Skeletal muscle satellite cell (primary cell): Measurements from ENCODE around the gene PEX5.
"Not testable (repeated sequence)": the region's sequence is repeated elsewhere in the genome, so short reads cannot be mapped to it uniquely, and the experiment has no call there.

Source experiments
- H3K27me3 ChIP-seq: 2 replicates; pipeline ENCODE4 v1.7.0; 2013; ENCODE audit warnings: low read length; ENCODE audit not compliant: control insufficient read depth, insufficient read depth
- H3K36me3 ChIP-seq: 2 replicates; pipeline ENCODE4 v1.7.0; 2013; ENCODE audit warnings: mild to moderate bottlenecking, control low read depth, low read length; ENCODE audit not compliant: insufficient read depth
- H3K4me1 ChIP-seq: 2 replicates; pipeline ENCODE4 v1.7.0; 2013; ENCODE audit warnings: low read length; ENCODE audit not compliant: control insufficient read depth, insufficient read depth
- H3K4me2 ChIP-seq: 2 replicates; pipeline ENCODE4 v1.7.0; 2013; ENCODE audit warnings: mild to moderate bottlenecking, low read length
- H3K4me3 ChIP-seq: 2 replicates; pipeline ENCODE4 v1.7.0; 2013; ENCODE audit warnings: low read length
- H3K9ac ChIP-seq: 2 replicates; pipeline ENCODE4 v1.7.0; 2013; ENCODE audit warnings: mild to moderate bottlenecking, low read depth, low read length, moderate library complexity
- H3K9me3 ChIP-seq: replicated peaks from 2 replicates; pipeline ENCODE4 v1.7.0; 2013; ENCODE audit warnings: mild to moderate bottlenecking, control low read depth, low read length

PEX5 gene

GRCh38 chr12:7162691-7163114 is 26.8 kb upstream of the PEX5 start:
- H3K4me2 ChIP-seq = no peak overlapping the region
- H3K9me3 ChIP-seq = peaks cover 2% of the 10 kb centered on the region
- peaks cover 35% of the 10 kb centered on the region for H3K27me3 ChIP-seq
- no peak overlapping the region for H3K4me3 ChIP-seq
- H3K9ac ChIP-seq = no peak overlapping the region
- no peaks in the 10 kb centered on the region for H3K36me3 ChIP-seq
- no peaks in the 10 kb centered on the region for H3K4me1 ChIP-seq

- no peaks in the 10 kb centered on the region for H3K36me3 ChIP-seq
- H3K4me1 ChIP-seq = no peaks in the 10 kb centered on the region
- peaks cover 4% of the 10 kb centered on the region for H3K27me3 ChIP-seq
- peaks cover 10% of the 10 kb centered on the region for H3K9me3 ChIP-seq
- H3K4me2 ChIP-seq = no peak overlapping the region
- H3K4me3 ChIP-seq = no peak overlapping the region
- H3K9ac ChIP-seq = no peak overlapping the region
Observed at GRCh38 chr12:7169951-7170350, 19.5 kb upstream of the PEX5 start.

DNA sequence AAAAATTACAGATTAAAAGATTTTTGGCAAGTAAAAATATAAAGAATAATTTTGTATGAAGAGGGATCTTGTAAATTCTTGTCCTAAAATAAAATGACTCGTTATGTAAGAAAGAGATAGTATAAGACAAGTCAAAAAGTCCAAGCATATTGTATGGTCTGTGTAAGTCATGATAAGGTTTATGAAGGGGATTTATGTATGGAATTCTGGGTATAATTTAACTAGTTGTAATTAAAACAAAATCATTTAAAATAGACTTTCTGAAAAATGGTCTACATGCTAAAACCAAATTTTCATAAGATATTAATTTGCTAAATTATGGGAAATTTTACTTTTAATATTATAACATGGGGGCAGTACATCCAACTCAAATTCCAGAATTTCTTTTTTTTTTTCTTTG is 17.6 kb upstream of the PEX5 start:
- H3K9ac ChIP-seq = no peak overlapping the region
- H3K27me3 ChIP-seq = no peaks in the 10 kb centered on the region
- H3K4me1 ChIP-seq = peaks cover 3% of the 10 kb centered on the region
- H3K9me3 ChIP-seq = peaks cover 13% of the 10 kb centered on the region
- no peak overlapping the region for H3K4me2 ChIP-seq
- no peaks in the 10 kb centered on the region for H3K36me3 ChIP-seq
- H3K4me3 ChIP-seq = no peak overlapping the region

DNA sequence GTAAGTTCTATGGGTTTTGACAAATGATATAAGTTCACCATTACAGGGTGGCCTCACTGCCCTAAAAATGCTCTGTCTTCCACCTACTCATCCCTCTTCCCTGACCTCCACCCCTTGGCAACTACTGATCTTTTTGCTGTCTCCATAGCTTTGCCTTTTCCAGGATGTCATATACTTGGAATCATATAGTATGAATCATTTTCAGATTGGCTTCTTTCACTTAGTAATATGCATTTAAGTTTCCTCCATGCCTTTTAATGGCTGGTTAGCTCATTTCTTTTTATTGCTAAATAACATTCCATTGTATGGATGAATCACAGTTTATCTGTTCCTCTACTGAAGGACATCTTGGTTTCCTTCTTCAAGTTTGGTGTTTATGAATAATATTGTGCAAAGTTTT is 14.0 kb upstream of the PEX5 start:
- no peak overlapping the region for H3K9ac ChIP-seq
- no peak overlapping the region for H3K4me2 ChIP-seq
- no peaks in the 10 kb centered on the region for H3K27me3 ChIP-seq
- H3K9me3 ChIP-seq = peaks cover 3% of the 10 kb centered on the region
- peaks cover 3% of the 10 kb centered on the region for H3K4me1 ChIP-seq
- no peak overlapping the region for H3K4me3 ChIP-seq
- H3K36me3 ChIP-seq = no peaks in the 10 kb centered on the region

- H3K36me3 ChIP-seq = no peaks in the 10 kb centered on the region
- H3K9me3 ChIP-seq = peaks cover 3% of the 10 kb centered on the region
- peaks cover 3% of the 10 kb centered on the region for H3K4me1 ChIP-seq
- H3K4me2 ChIP-seq = no peak overlapping the region
- H3K27me3 ChIP-seq = no peaks in the 10 kb centered on the region
- no peak overlapping the region for H3K4me3 ChIP-seq
- H3K9ac ChIP-seq = no peak overlapping the region
Observed at GRCh38 chr12:7176595-7176994, 12.9 kb upstream of the PEX5 start.

- Histone ChIP-seq H3K36me3 (no peaks in the 10 kb centered on the region), H3K4me2 (no peak overlapping the region), H3K4me3 (no peak overlapping the region), H3K9ac (no peak overlapping the region), H3K27me3 (peaks cover 8% of the 10 kb centered on the region), H3K4me1 (peaks cover 3% of the 10 kb centered on the region), H3K9me3 (peaks cover 3% of the 10 kb centered on the region)
Observed at GRCh38 chr12:7178481-7178880, 11.0 kb upstream of the PEX5 start.

DNA sequence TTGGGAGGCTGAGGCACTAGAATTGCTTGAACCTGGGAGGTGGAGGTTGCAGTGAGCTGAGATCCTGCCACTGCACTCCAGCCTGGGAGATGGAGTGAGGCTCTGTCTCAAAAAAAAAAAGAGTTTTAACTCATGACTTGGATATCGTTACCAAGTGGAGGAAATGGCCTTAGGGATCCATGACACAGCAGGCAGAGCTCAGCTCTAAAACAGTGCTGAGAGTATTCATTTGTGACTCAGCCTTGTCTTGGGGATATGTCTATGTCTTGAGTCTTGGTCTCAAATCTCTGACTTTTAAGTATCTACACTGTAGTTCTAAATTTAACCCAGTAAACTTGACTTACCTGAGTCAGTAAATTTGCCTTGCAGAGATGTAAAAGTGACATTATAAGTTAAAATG is 8.8 kb upstream of the PEX5 start:
- Histone ChIP-seq H3K9ac (no peak overlapping the region), H3K36me3 (no peaks in the 10 kb centered on the region), H3K4me1 (peaks cover 3% of the 10 kb centered on the region), H3K4me3 (no peak overlapping the region), H3K27me3 (peaks cover 8% of the 10 kb centered on the region), H3K4me2 (no peak overlapping the region), H3K9me3 (peaks cover 3% of the 10 kb centered on the region)

- H3K4me1 ChIP-seq = peaks cover 16% of the 10 kb centered on the region
- H3K9me3 ChIP-seq, H3K27me3 ChIP-seq, H3K36me3 ChIP-seq, H3K4me2 ChIP-seq, H3K4me3 ChIP-seq, H3K9ac ChIP-seq: not testable (repeated sequence)
Observed at GRCh38 chr12:7186058-7186457, 3.4 kb upstream of the PEX5 start.

GRCh38 chr12:7188562-7189397 is 706 bp upstream of the PEX5 start:
- peak overlapping the region; percentile 98 for H3K4me2 ChIP-seq
- H3K9ac ChIP-seq = peak overlapping the region; percentile 92
- peaks cover 14% of the 10 kb centered on the region for H3K36me3 ChIP-seq
- no peaks in the 10 kb centered on the region for H3K27me3 ChIP-seq
- peaks cover 16% of the 10 kb centered on the region for H3K4me1 ChIP-seq
- no peaks in the 10 kb centered on the region for H3K9me3 ChIP-seq
- H3K4me3 ChIP-seq = peak overlapping the region; percentile 94

DNA sequence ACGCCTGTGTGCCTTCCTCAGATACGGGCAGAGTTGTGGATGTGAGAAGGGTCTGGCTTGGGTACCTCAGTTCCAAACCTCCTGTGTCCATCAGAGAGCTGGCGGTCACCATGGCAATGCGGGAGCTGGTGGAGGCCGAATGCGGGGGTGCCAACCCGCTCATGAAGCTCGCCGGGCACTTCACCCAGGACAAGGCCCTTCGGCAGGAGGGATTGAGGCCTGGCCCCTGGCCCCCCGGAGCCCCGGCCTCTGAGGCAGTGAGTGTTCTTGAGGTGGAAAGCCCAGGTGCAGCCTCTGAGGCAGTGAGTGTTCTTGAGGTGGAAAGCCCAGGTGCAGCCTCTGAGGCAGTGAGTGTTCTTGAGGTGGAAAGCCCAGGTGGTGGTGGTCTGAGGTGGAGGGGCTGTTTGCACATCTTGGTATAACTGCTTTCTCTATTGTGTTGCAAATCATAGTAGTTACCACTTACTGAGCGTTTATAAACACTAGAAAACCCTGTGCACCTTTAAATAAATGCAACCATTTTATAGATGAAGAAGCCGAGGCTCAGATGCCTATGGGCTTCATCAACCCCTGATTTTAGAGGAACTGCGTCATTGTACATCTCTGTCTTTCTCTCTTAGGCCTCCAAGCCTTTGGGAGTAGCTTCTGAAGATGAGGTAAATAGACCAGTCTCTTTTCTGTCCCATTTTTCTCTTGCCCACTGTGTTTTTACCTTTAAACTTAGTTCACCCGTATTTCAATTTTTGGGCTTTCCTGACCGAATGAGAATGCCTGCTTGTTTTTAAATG is 976 bp downstream of the PEX5 start:
- Histone ChIP-seq H3K4me2 (peak overlapping the region; percentile 98), H3K4me1 (peaks cover 16% of the 10 kb centered on the region), H3K9me3 (no peaks in the 10 kb centered on the region), H3K36me3 (peaks cover 18% of the 10 kb centered on the region), H3K27me3 (no peaks in the 10 kb centered on the region), H3K9ac (peak overlapping the region; percentile 92), H3K4me3 (peak overlapping the region; percentile 94)

- no peak overlapping the region for H3K4me3 ChIP-seq
- peaks cover 9% of the 10 kb centered on the region for H3K4me1 ChIP-seq
- peaks cover 18% of the 10 kb centered on the region for H3K36me3 ChIP-seq
- no peaks in the 10 kb centered on the region for H3K27me3 ChIP-seq
- no peak overlapping the region for H3K4me2 ChIP-seq
- H3K9me3 ChIP-seq = no peaks in the 10 kb centered on the region
- no peak overlapping the region for H3K9ac ChIP-seq
Observed at GRCh38 chr12:7193674-7194073, 4.2 kb downstream of the PEX5 start.
